Ascending aorta (tissue), 2 donors: ENCODE measurements around the gene LRBA. TPM values are rescaled to one million over a fixed set of nuclear protein-coding genes. Genes with fewer than 3 reads are reported as not detected.
A peak's percentile ranks its signal among the peaks of the same experiment; 100 is the strongest.
"Not testable (repeated sequence)": the region's sequence is repeated elsewhere in the genome, so short reads cannot be mapped to it uniquely, and the experiment has no call there.

ENCODE experiments used
- DNase-seq, 2 donors: peaks; one replicate each; pipeline ENCODE4 v3.0.0-alpha.2; 2019; ENCODE audit warnings: low spot score in 2 of 2
- H3K27ac ChIP-seq, 2 donors: fragments of 200-600 bp; sonication (generic); one replicate each; pipeline ENCODE4 v1.5.1; 2016 to 2017; ENCODE audit warnings: mild to moderate bottlenecking in 1 of 2
- H3K27me3 ChIP-seq: fragments of 200-600 bp; sonication (generic); one replicate; pipeline ENCODE4 v1.5.1; 2017
- H3K36me3 ChIP-seq, 2 donors: fragments of 200-600 bp; sonication (generic); one replicate each; pipeline ENCODE4 v1.5.1; 2016
- H3K4me1 ChIP-seq, 2 donors: fragments of 200-600 bp; sonication (generic); one replicate each; pipeline ENCODE4 v1.5.1; 2016 to 2017; ENCODE audit warnings: mild to moderate bottlenecking in 1 of 2
- H3K4me3 ChIP-seq, 2 donors: fragments of 200-600 bp; sonication (generic); one replicate each; pipeline ENCODE4 v1.5.1; 2016 to 2017; ENCODE audit warnings: mild to moderate bottlenecking in 1 of 2
- H3K9me3 ChIP-seq, 2 donors: fragments of 200-600 bp; sonication (generic); one replicate each; pipeline ENCODE4 v1.5.1; 2016
- intact Hi-C: fragments of 100-400 bp; cut with DNase I; formaldehyde crosslinking; loops from one replicate; pipeline ENCODE4 v1.15.1; 2023
- total RNA-seq: library from RNA; depleted of rRNA; stranded (reverse); fragments of >200 nt; gene quantifications from one replicate; pipeline ENCODE4 v1.1.0, GENCODE V29; 2016
- TF ChIP-seq, protein P1 (sequence below), 3 experiments: fragments of 200-600 bp in 2 of 3; fragments of 450-650 bp in 1 of 3; sonication (generic) in 2 of 3; IDR thresholded peaks; one replicate each; pipeline ENCODE4 v1.5.1; 2016 to 2019; ENCODE audit warnings: antibody characterized with exemption in 3 of 3, mild to moderate bottlenecking in 1 of 3, moderate library complexity in 1 of 3

LRBA gene
- total RNA-seq, 1 donor from 2014 or later, result 15.2 TPM

DNA sequence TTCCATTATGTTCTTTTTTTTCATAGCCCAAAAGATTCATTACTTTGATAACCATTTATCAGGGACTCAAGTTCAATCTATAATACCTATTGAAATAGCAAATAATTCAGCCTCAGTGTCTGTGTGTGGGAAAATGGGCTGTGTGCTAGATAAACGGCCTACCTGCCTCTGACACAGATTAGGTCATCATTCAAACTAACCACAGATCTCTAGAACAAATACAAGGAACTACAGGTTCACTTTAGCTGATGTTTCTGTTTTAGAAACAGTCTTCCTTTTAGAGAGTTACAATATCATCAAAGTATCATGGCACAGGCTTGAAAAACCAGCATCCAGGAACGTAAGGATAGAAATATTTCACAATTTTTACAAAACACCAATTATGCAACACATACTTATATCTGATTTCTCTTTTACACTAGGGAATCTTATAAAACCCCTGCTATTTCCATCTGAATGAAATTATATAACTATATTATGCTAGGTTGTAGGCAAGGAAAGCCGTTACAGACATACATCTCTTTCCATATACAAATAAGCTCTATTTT, 489.7 kb downstream of the LRBA start:
- H3K4me1 ChIP-seq, result no peaks in the 10 kb centered on the region
- TF ChIP-seq, protein P1, sequence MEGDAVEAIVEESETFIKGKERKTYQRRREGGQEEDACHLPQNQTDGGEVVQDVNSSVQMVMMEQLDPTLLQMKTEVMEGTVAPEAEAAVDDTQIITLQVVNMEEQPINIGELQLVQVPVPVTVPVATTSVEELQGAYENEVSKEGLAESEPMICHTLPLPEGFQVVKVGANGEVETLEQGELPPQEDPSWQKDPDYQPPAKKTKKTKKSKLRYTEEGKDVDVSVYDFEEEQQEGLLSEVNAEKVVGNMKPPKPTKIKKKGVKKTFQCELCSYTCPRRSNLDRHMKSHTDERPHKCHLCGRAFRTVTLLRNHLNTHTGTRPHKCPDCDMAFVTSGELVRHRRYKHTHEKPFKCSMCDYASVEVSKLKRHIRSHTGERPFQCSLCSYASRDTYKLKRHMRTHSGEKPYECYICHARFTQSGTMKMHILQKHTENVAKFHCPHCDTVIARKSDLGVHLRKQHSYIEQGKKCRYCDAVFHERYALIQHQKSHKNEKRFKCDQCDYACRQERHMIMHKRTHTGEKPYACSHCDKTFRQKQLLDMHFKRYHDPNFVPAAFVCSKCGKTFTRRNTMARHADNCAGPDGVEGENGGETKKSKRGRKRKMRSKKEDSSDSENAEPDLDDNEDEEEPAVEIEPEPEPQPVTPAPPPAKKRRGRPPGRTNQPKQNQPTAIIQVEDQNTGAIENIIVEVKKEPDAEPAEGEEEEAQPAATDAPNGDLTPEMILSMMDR (IDR thresholded peaks at IDR 0.05), result no peak
- H3K27ac ChIP-seq, result no peak overlapping the region
- no peaks in the 10 kb centered on the region for H3K9me3 ChIP-seq
- no peaks in the 10 kb centered on the region for H3K27me3 ChIP-seq
- no peak for DNase-seq
- intact Hi-C loops, result no loop called here
- no peak overlapping the region for H3K4me3 ChIP-seq
- no peaks in the 10 kb centered on the region for H3K36me3 ChIP-seq

DNA sequence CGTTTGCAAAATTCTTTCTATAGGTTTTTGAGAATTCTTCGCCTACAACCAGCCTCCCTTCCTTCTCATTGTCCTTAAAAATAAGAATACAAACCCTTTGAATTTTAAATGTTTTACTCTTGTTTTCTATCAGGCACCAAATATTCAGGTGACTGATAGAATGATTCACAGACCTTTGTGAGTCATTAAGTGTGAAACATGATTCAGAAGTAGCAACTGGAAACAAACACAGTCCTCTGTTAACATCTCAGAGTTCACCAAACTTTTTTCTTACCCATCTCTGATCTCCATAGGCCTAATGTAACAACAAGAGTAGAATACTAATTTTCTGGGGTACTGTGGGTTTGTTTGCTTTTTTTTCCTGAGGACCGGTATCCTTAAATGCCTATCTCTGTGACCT, 496.5 kb downstream of the LRBA start:
- no peak for DNase-seq
- TF ChIP-seq, protein P1 (IDR thresholded peaks at IDR 0.05), result no peak
- Histone ChIP-seq H3K4me1 (no peaks in the 10 kb centered on the region), H3K9me3 (no peaks in the 10 kb centered on the region), H3K4me3 (no peak overlapping the region), H3K27ac (no peak overlapping the region), H3K27me3 (no peaks in the 10 kb centered on the region), H3K36me3 (no peaks in the 10 kb centered on the region)
- intact Hi-C loops, result loop anchor here (10.0 kb wide), 1 partner anchor 214 kb away; no protein-coding TSS in a partner anchor

DNA sequence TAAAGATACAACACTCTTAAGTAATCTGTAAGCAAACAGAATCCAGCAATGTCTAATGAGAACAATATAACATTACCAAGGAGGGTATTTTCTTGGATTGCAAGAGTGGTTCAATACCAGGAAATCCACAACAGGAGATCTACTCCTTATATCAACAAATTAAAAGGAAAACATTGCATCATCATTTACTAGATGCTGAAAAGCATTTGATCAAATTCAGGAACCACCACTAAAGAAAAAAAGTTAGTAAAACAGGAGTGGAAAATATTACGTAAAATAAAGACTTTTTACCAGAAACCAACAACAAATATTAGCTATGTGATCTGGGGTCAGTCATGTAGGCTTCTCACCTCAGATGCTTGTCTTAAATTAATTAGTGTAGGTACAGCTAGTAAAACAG, 499.9 kb downstream of the LRBA start:
- no peak for DNase-seq
- H3K4me3 ChIP-seq, result no peak overlapping the region
- H3K4me1 ChIP-seq, result no peaks in the 10 kb centered on the region
- no peaks in the 10 kb centered on the region for H3K27me3 ChIP-seq
- no peak overlapping the region for H3K27ac ChIP-seq
- TF ChIP-seq, protein P1 (IDR thresholded peaks at IDR 0.05), result no peak
- intact Hi-C loops, result loop anchor here (10.0 kb wide), 1 partner anchor 210 kb away; no protein-coding TSS in a partner anchor
- no peaks in the 10 kb centered on the region for H3K9me3 ChIP-seq
- H3K36me3 ChIP-seq, result no peaks in the 10 kb centered on the region

DNA sequence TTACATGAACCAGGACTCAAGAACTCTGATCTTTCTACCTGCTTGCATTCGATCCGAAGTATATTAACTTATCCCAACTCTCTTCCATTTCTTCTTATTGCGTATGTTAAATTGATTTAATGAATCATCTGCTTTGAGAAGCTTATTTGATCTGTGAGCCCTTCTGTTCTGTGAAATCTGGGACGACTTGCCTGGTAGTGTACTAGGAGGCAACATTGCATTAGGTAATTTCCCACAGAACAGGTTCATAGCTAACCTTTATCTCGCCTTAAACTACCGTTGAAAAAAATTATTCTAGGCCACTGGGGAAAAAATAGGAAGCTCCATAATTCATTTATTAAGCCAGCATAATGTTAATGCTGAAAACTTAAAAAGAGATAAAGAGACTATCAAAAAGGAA, 500.4 kb downstream of the LRBA start:
- no peaks in the 10 kb centered on the region for H3K9me3 ChIP-seq

DNA sequence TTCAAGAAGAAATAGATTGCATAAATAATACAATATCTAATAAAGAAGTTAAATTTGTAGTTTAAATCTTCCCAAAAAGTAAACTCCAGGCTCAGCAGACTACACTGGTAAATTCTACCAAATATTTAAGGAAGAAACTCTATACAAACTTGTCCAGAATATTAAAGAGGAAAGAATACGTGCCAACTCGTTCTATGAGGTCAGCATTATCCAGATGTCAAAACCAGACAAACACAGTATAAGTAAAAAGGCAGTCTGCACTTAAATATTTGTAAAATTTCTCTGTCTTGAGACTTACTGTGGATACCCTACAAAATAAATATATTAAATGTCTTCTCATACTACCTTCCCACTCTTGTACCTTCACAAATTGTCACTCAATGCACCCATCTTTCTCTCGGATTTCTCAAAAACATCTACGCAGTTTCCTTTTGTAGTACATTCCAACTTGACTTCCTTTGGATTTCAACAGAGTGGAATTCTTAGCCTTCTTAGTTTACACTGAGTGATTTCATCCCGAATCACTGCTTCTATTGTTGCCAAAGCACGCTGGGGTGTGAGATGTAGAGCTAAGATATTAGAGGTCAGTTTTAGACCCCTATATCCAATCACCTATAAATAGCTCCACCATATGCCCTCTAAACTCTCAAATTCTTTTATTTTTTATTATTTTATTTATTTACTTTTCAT, 504.8 kb downstream of the LRBA start:
- H3K4me1 ChIP-seq, result no peaks in the 10 kb centered on the region
- no peak for DNase-seq
- no peaks in the 10 kb centered on the region for H3K27me3 ChIP-seq
- H3K9me3 ChIP-seq, result no peaks in the 10 kb centered on the region
- no peaks in the 10 kb centered on the region for H3K36me3 ChIP-seq
- H3K4me3 ChIP-seq, result peak overlapping the region in 1 of 2 donors; percentile 16
- TF ChIP-seq, protein P1 (IDR thresholded peaks at IDR 0.05), result no peak
- intact Hi-C loops, result loop anchor here (10.0 kb wide), 1 partner anchor 206 kb away; no protein-coding TSS in a partner anchor
- peak overlapping the region; percentile 51 to 55 for H3K27ac ChIP-seq

More for the DNA sequence above, 500.4 kb downstream of the LRBA start:
- TF ChIP-seq, protein P1 (IDR thresholded peaks at IDR 0.05), result no peak
- Histone ChIP-seq H3K36me3 (no peaks in the 10 kb centered on the region), H3K4me1 (no peaks in the 10 kb centered on the region), H3K27me3 (no peaks in the 10 kb centered on the region), H3K27ac (no peak overlapping the region), H3K4me3 (no peak overlapping the region)
- DNase-seq, result no peak
- intact Hi-C loops, result loop anchor here (10.0 kb wide), 1 partner anchor 210 kb away; no protein-coding TSS in a partner anchor

DNA sequence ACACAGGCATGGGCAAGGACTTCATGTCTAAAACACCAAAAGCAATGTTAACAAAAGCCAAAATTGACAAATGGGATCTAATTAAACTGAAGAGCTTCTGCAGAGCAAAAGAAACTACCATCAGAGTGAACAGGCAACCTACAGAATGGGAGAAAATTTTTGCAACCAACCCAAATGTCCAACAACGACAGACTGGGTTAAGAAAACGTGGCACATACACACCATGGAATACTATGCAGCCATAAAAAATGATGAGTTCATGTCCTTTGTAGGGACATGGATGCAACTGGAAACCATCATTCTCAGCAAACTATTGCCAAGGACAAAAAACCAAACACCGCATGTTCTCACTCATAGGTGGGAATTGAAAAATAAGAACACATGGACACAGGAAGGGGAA, 507.4 kb downstream of the LRBA start:
- H3K9me3 ChIP-seq, intact Hi-C loops, H3K27me3 ChIP-seq, H3K4me3 ChIP-seq, DNase-seq, H3K4me1 ChIP-seq, H3K36me3 ChIP-seq, H3K27ac ChIP-seq: not testable (repeated sequence)
